Osteoblast (primary cell): ENCODE measurements around the gene GLOD5. TPM values are rescaled to one million over a fixed set of nuclear protein-coding genes. Genes with fewer than 3 reads are reported as not detected.

Experiments used
- DNase-seq: peaks from one replicate; pipeline ENCODE4 v3.0.0; 2011; ENCODE audit warnings: low spot score, mixed read lengths; ENCODE audit not compliant: insufficient read length; ENCODE audit errors: missing footprints
- H2AFZ ChIP-seq: 2 replicates; pipeline ENCODE4 v1.6.0; 2011; ENCODE audit warnings: mild to moderate bottlenecking, low read length
- H3K27ac ChIP-seq: 2 replicates; pipeline ENCODE4 v1.5.1; 2011; ENCODE audit warnings: mild to moderate bottlenecking, low read depth, low read length, moderate library complexity
- H3K27me3 ChIP-seq: 2 replicates; pipeline ENCODE4 v1.6.0; 2012; ENCODE audit warnings: mild to moderate bottlenecking, control low read depth, inconsistent platforms, low read length, moderate library complexity; ENCODE audit not compliant: insufficient read depth
- H3K36me3 ChIP-seq: 2 replicates; pipeline ENCODE4 v1.5.1; 2011; ENCODE audit warnings: mild to moderate bottlenecking, low read length, control low read depth, moderate library complexity; ENCODE audit not compliant: insufficient read depth
- H3K4me1 ChIP-seq: 2 replicates; pipeline ENCODE4 v1.5.1; 2011; ENCODE audit warnings: mild to moderate bottlenecking, low read length, control low read depth, moderate library complexity; ENCODE audit not compliant: insufficient read depth
- H3K4me2 ChIP-seq: 2 replicates; pipeline ENCODE4 v1.6.0; 2011; ENCODE audit warnings: mild to moderate bottlenecking, low read length; ENCODE audit not compliant: insufficient read depth
- H3K4me3 ChIP-seq: fragments of 200-600 bp; sonication (generic); 3 replicates; pipeline ENCODE4 v1.5.1; 2012; ENCODE audit warnings: mild to moderate bottlenecking, low read length, inconsistent platforms; ENCODE audit not compliant: insufficient read depth
- H3K79me2 ChIP-seq: 2 replicates; pipeline ENCODE4 v1.6.0; 2012; ENCODE audit warnings: mild to moderate bottlenecking, low read length, control low read depth, inconsistent platforms; ENCODE audit not compliant: insufficient read depth
- H3K9me3 ChIP-seq: 2 replicates; pipeline ENCODE4 v1.5.1; 2011; ENCODE audit warnings: low read depth, low read length, control low read depth
- H4K20me1 ChIP-seq: 2 replicates; pipeline ENCODE4 v1.6.0; 2012; ENCODE audit warnings: mild to moderate bottlenecking, low read length, control low read depth; ENCODE audit not compliant: insufficient read depth
- CTCF ChIP-seq: IDR thresholded peaks from 2 replicates; pipeline ENCODE4 v1.5.1; 2011; ENCODE audit warnings: mild to moderate bottlenecking, low read depth, low read length, moderate library complexity; ENCODE audit errors: extremely low read depth
- total RNA-seq: library from RNA; depleted of rRNA; stranded (reverse); fragments of >200 nt; gene quantifications from 2 replicates; pipeline ENCODE4 v1.2.3, GENCODE V29; 2012

Gene GLOD5
- total RNA-seq, result not detected in 2 replicates

GRCh38 chrX:48761674-48762471 lies at the start of gene GLOD5:
GLOD5 (plus strand) TSS chrX:48761747; CDS start chrX:48761791, 44 bp downstream.
- Histone ChIP-seq H3K36me3 (no peaks in the 10 kb centered on the region), H3K27me3 (no peaks in the 10 kb centered on the region), H3K4me1 (no peaks in the 10 kb centered on the region), H3K79me2 (no peaks in the 10 kb centered on the region), H3K4me2 (no peak within 1 kb of the TSS), H2AFZ (no peak within 1 kb of the TSS), H3K27ac (no peak within 1 kb of the TSS), H3K4me3 (no peak within 1 kb of the TSS), H3K9me3 (no peaks in the 10 kb centered on the region), H4K20me1 (no peaks in the 10 kb centered on the region)
- no peak for TF ChIP-seq CTCF
- DNase-seq, result no peak

- no peak overlapping the region for H2AFZ ChIP-seq
- peaks cover 17% of the 10 kb centered on the region for H3K4me1 ChIP-seq
- TF ChIP-seq CTCF, result no peak
- peaks cover 2% of the 10 kb centered on the region for H4K20me1 ChIP-seq
- no peak overlapping the region for H3K27ac ChIP-seq
- no peaks in the 10 kb centered on the region for H3K79me2 ChIP-seq
- no peak overlapping the region for H3K4me3 ChIP-seq
- no peak for DNase-seq
- H3K4me2 ChIP-seq, result no peak overlapping the region
- no peaks in the 10 kb centered on the region for H3K9me3 ChIP-seq
- H3K27me3 ChIP-seq, result no peaks in the 10 kb centered on the region
- H3K36me3 ChIP-seq, result no peaks in the 10 kb centered on the region
Observed at GRCh38 chrX:48711929-48712505, 49.5 kb upstream of the GLOD5 start.

GRCh38 chrX:48713847-48714246 lies 47.7 kb upstream of the GLOD5 start:
- peaks cover 2% of the 10 kb centered on the region for H4K20me1 ChIP-seq
- H3K4me1 ChIP-seq, result peaks cover 17% of the 10 kb centered on the region
- no peak for TF ChIP-seq CTCF
- H3K4me3 ChIP-seq, result no peak overlapping the region
- no peak overlapping the region for H2AFZ ChIP-seq
- no peaks in the 10 kb centered on the region for H3K27me3 ChIP-seq
- H3K9me3 ChIP-seq, result no peaks in the 10 kb centered on the region
- H3K4me2 ChIP-seq, result no peak overlapping the region
- H3K36me3 ChIP-seq, result no peaks in the 10 kb centered on the region
- DNase-seq, result no peak
- H3K79me2 ChIP-seq, result no peaks in the 10 kb centered on the region
- H3K27ac ChIP-seq, result no peak overlapping the region

GRCh38 chrX:48714573-48714972 lies 47.0 kb upstream of the GLOD5 start:
- Histone ChIP-seq H3K4me2 (no peak overlapping the region), H3K9me3 (no peaks in the 10 kb centered on the region), H4K20me1 (peaks cover 2% of the 10 kb centered on the region), H3K36me3 (no peaks in the 10 kb centered on the region), H3K4me3 (no peak overlapping the region), H3K79me2 (no peaks in the 10 kb centered on the region), H3K4me1 (peaks cover 17% of the 10 kb centered on the region), H2AFZ (no peak overlapping the region), H3K27ac (no peak overlapping the region), H3K27me3 (no peaks in the 10 kb centered on the region)
- DNase-seq, result no peak
- TF ChIP-seq CTCF, result no peak
